Hematopoietic multipotent progenitor cell (in vitro differentiated cells): Measurements from ENCODE around the gene WDR47. TPM values are rescaled to one million over a fixed set of nuclear protein-coding genes. Genes with fewer than 3 reads are reported as not detected.
A peak's percentile ranks its signal among the peaks of the same experiment; 100 is the strongest.
"Not testable (repeated sequence)": the region's sequence is repeated elsewhere in the genome, so short reads cannot be mapped to it uniquely, and the experiment has no call there.

ENCODE experiments used
- DNase-seq, 3 donors: peaks; one replicate each; pipeline ENCODE4 v3.0.0-alpha.2; 2011 to 2015; ENCODE audit warnings: low read depth in 2 of 3, low spot score in 2 of 3
- total RNA-seq: library from RNA; depleted of rRNA; stranded (reverse); fragments of >200 nt; gene quantifications from one replicate; pipeline ENCODE4 v1.2.3, GENCODE V29; 2012

Gene WDR47
- total RNA-seq, 1 donor: 8.3 TPM

DNA sequence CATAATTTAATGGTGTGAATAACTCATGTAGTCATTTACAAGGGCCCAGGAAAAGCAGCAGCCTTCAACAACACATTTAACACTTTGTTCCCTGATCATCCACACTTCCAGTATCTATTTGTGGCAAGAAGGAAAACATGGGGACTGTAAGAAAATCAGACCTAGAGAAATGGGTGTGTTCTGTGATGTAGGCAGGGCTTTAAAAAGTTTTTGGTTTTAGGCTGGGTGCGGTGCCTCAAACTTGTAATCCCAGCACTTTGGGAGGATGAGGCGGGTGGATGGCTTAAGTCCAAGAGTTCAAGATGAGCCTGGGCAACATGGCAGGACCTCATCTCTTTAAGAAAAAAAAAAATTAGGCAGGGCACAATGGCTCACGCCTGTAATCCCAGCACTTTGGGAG, 14.2 kb upstream of the WDR47 start:
- DNase-seq: no peak

DNA sequence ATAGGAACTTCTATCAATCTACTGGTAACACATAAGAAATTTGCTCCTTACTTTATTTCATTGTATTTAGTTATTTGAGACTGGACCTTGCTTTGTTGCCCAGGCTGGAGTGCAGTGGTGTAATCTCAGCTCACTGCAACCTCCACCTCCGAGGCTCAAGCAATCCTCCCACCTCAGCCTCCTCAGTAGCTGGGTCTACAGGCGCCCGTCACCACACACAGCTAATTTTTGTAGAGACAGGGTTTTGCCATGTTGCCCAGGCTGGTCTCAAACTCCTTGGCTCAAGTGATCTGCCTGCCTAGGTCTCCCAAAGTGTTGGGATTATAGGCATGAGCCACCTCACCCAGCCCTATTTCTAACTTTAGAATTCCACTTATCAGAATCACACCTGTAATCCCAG, 10.2 kb upstream of the WDR47 start:
- not testable (repeated sequence) for DNase-seq

- no peak for DNase-seq
These were observed 8.5 kb upstream of the WDR47 start for GRCh38 chr1:109050228-109050995.

DNA sequence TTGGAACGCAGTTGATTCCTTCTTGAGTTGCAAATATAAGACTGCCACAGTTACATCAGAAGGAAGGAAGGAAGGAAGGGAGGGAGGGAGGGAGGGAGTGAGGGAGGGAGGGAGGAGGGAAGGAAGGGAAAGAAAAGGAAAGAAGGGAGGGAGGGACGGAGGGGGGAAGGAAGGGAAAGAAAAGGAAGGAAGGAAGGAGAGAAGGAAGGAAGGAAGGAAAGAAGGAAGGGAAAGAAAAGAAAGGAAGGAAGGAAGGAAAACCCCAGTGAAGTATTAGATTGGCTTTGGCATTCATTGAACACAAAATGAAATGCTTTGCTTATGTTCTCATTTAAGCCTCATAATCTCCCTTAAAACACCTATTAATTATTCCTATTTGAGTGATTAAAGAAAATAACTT, 6.4 kb upstream of the WDR47 start:
- no peak for DNase-seq

DNA sequence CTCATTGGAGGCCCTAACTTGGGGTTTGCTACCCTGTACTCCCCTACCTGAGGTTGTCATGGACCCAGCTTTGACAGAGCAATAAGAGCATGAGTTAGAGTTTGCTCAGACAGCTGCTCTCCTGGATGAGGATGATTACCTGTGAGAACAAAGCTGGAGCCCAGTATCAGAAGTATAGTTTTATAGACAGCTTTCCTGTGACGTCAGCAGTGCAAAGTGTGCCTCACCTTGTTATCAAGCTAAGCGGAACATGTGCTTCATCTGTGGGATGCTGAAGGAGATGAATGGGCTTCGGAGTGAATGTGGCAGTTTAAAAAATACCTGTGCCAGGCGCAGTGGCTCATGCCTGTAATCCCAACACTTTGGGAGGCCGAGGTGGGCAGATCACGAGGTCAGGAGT, 5.4 kb upstream of the WDR47 start:
- DNase-seq: no peak

DNA sequence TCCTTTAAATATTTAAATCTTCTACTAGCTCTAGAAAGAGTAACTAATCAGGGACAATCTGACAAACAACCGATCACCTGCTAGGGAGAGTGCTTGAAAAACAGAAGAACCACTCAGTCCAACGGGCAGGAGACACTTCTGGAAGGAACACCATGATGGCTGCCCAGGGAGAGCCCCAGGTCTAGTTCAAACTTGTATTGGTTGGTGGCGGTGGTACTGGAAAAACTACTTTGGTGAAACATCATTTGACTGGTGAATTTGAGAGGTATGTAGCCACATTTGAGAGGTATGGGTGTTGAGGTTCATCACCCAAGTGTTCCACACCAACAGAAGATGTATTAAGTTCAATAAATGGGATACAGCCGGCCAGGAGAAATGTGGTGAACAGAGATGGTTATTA, 4.8 kb upstream of the WDR47 start:
- DNase-seq: no peak

DNA sequence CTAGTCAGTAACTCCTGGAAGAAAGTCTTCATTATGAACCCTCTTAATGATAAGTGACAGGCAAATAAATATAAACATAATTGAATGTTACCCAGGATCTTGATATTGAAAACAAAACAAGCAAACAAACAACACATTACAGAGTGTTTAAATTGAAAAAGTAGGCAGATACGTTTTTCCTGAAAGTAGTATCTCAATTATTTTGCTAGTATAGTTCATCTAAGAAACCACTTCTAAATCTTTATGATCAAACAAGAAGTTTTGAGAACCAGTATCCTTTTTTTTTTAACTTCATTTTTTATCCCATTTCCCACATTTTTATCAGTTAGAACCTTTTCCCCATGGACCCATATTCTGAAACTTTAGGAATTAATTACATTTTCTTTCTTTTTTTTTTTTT, 3.7 kb upstream of the WDR47 start:
- DNase-seq: no peak

- peak; percentile 4 to 65 (median 48) for DNase-seq
These were observed 797 bp downstream of the WDR47 start for GRCh38 chr1:109040989-109041620.

DNA sequence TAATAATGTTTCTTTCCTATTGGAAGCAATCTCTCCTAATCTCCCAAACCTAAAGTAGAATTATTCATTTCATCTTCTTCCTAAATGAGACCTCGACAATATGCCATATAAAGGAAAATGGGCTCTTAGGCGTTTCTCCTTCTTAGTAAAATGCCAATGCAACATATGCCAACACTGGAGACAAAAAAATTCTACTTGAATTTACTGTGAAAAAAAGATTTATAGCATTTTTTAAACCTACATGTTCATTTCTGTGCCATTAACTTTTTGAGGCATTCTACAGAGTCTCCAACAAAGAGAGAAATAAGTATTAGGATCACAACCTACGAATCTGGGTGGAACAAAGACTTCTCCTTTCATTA, 1.3 kb downstream of the WDR47 start:
- DNase-seq: no peak

GRCh38 chr1:109034382-109034781, 7.5 kb downstream of the WDR47 start:
- no peak for DNase-seq

DNA sequence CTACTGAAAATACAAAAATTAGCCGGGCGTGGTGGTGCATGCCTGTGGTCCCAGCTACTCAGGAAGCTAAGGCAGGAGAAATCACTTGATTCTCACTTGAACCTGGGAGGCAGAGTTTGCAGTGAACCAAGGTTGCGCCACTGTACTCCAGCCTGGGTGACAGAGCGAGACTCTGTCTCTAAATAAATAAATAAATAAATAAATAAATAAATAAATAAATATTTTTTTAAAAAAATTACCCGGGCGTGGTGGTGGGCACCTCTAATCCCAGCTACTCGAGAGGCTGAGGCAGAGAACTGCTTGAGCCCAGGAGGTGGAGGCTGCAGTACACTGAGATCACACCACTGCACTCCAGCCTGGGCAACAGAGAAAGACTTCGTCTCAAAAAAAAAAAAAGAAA, 12.4 kb downstream of the WDR47 start:
- not testable (repeated sequence) for DNase-seq

DNA sequence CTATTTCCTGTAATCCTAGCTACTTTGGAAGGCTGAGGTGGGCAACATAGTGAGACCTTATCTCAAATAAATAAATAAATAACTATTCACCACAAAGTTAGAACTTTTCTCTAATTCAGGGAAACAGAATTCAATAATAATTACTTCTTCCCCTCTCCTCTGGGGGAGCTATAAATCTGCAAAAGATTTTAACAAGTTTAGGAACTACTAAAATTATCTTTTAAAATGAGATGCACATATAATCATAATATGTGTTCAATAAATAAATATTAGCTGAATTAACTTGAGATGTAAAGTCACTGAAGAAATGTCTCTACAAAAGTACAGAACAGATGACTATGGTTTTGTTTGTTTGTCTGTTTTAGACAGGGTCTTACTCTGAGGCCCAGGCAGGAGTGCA, 14.1 kb downstream of the WDR47 start:
- peak in 1 of 3 donors; percentile 47 for DNase-seq

DNA sequence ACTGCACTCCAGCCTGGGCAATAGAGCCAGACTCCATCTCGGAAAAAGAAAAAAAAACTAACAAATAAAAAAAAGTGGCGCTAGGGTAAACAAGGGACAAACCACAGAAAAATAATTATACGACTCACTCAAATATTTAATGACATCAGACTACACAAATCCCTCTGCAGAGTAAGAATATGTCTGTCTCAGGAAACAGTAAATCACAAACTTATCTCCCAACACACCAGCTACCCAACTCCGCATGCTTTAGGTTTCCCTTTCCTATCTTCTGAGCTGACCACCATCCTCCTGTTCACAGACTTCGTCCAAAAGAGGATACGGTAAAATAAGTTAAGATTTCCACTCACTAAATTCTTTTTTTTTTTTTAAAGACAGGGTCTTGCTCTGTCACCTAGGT, 16.2 kb downstream of the WDR47 start:
- peak in 2 of 3 donors; percentile 32 to 68 for DNase-seq

DNA sequence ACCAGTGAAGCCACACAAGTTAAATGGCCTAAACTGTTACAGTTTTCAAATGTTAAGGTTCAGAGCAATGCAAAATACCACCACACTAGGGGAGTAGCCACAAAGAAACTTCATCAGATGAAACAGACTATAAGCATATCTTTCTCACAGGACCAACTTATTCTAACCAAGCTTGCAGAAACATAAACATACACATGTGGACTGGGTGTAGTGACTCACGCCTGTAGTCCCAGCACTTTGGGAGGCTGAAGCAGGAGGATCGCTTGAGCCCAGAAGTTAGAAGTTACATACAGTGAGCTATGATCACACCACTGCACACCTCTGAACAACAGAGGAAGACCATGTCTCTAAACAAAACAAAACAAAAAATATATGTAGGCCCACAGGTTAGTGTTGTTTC, 17.3 kb downstream of the WDR47 start:
- DNase-seq: no peak

DNA sequence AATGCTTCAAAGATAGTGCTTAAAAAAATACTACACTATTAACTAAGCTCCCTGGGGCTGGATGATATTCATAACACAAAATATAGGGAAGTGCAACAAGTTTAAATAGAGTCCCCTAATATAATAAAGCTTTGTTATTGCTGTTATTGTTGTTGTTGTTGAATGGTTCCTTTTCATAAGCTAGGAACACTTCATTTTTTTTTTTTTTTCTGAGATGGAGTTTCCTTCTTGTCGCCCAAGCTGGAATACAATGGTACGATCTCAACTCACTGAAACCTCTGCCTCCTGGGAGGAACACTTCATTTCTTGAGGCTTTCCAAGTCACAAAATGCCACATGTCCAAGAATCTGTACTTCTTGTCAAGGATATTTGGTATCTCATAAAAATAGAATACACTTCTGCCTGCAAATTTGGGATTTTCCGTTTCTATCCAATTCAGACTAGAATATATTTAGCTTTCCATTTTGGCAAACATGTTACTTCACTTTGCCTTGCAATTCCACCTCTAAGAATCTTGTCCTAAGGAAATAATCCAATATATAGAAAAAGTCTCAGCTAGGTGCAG, 21.1 kb downstream of the WDR47 start:
- no peak for DNase-seq

- DNase-seq: not testable (repeated sequence)
These were observed 24.2 kb downstream of the WDR47 start for GRCh38 chr1:109017719-109018118.

DNA sequence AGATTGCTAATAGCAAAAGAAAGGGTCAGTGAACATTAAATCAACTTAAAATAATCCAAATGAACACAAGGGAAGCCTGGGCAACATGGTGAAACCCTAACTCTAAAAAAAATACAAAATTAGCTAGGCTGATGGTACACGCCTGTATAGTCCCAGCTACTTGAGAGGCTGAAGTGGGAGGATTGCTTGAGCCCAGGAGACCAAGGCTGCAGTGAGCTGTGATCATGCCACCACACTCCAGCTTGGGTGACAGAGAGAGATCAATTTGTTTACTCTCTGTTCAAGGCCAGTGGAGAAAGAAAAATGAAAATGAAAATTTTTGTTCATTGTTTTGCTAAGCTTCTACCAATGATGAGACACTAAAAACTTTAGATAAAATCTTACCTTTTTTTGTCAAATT, 24.8 kb downstream of the WDR47 start:
- DNase-seq: no peak

DNA sequence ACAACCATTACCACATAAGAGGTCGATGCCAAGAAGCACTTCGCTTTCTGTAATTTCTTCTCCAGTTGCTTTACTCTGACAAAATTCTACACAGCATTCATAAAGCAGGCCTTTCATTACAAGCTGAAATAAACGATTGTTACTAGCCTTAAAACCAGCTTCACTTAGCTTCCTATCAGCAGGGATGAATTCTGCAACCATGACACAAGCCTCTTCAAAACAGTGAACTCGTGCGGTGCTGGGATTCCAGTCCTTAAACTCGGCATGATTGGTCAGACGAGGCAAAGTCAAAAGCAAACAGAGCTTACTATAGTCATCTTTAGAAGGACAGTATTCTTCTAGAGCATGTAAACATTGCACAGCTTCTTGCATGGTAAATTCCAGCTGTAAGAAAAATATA, 30.6 kb downstream of the WDR47 start:
- no peak for DNase-seq

- not testable (repeated sequence) for DNase-seq
These were observed 45.3 kb downstream of the WDR47 start for GRCh38 chr1:108996622-108997021.

GRCh38 chr1:108983114-108983513, 58.8 kb downstream of the WDR47 start:
- no peak for DNase-seq

GRCh38 chr1:108976658-108977057, 65.2 kb downstream of the WDR47 start:
- DNase-seq: no peak

DNA sequence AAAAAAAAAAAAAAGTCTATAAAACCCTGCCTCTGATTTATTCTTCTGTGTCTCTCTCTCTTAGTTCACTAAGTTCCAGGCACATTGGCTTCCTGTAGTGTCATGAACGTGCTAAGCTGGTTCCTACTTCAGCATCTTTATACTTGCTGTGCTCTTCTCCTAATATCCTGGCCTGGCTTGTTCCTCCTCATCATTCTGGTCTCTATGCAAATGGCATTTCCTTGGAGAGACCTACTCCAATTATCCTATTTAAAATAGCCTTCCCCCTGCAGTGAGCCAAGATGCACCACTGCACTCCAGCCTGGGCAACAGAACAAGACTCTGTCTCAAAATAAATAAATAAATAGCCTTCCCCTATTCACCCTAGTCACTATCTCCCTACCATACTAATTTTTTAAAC, 69.0 kb downstream of the WDR47 start:
- DNase-seq: no peak
